SK-N-SH (cell line): Measurements from ENCODE around the gene OR2T4. TPM values are rescaled to one million over a fixed set of nuclear protein-coding genes. Genes with fewer than 3 reads are reported as not detected.

ENCODE experiments used
- CTCF ChIA-PET: fragments of 300-600, 350-600 bp; formaldehyde crosslinking; extraction: SDS; loops from one replicate; lab custom pipeline; 2021; lab: Yijun Ruan, JAX
- POLR2A ChIA-PET: fragments of 350-600 bp; sonication (Branson Sonifier 250); formaldehyde crosslinking; extraction: SDS; loops from one replicate; lab custom pipeline; 2020; ENCODE audit warnings: antibody characterized with exemption, inconsistent platforms; lab: Yijun Ruan, JAX
- DNase-seq: peaks from one replicate; pipeline ENCODE4 v3.0.0; 2012
- H2AFZ ChIP-seq: fragments of 200-600 bp; sonication (generic); 2 replicates; pipeline ENCODE4 v1.8.1; 2016; ENCODE audit warnings: antibody characterized with exemption, mild to moderate bottlenecking, low read depth
- H3F3A ChIP-seq: fragments of 200-600 bp; sonication (generic); replicated peaks from 2 replicates; pipeline ENCODE3; 2016; ENCODE audit warnings: antibody characterized with exemption, mild to moderate bottlenecking; ENCODE audit not compliant: insufficient read depth
- H3K27ac ChIP-seq, 2 experiments: fragments of 200-500 bp in 1 of 2; fragments of 200-600 bp in 1 of 2; sonication (Bioruptor generic) in 1 of 2; sonication (generic), shearing (Covaris generic) in 1 of 2; 2 replicates each; pipeline versions ENCODE4 v1.5.1 to v1.6.1; 2014 to 2016; ENCODE audit warnings: low read depth in 2 of 2, inconsistent platforms in 1 of 2, low read length in 1 of 2, mild to moderate bottlenecking in 1 of 2, mixed read lengths in 1 of 2
- H3K27me3 ChIP-seq: fragments of 200-600 bp; sonication (generic), shearing (Covaris generic); 2 replicates; pipeline ENCODE4 v1.6.1; 2016; ENCODE audit warnings: mixed run types; ENCODE audit not compliant: insufficient read depth
- H3K36me3 ChIP-seq, 2 experiments: fragments of 200-500 bp in 1 of 2; fragments of 200-600 bp in 1 of 2; sonication (Bioruptor generic) in 1 of 2; sonication (generic) in 1 of 2; replicated peaks in 1 of 2; 2 replicates each; pipeline versions ENCODE3 to v1.5.1; 2014 to 2016; ENCODE audit warnings: low read length in 1 of 2, mild to moderate bottlenecking in 1 of 2; ENCODE audit not compliant: insufficient read depth in 2 of 2, control insufficient read depth in 1 of 2
- H3K4me1 ChIP-seq, 2 experiments: fragments of 200-500 bp in 1 of 2; fragments of 200-600 bp in 1 of 2; sonication (Bioruptor generic) in 1 of 2; sonication (generic), shearing (Covaris generic) in 1 of 2; 2 replicates each; pipeline versions ENCODE4 v1.5.1 to v1.6.1; 2014 to 2016; ENCODE audit warnings: low read depth in 1 of 2, low read length in 1 of 2, mixed run types in 1 of 2; ENCODE audit not compliant: insufficient read depth in 2 of 2, control insufficient read depth in 1 of 2
- H3K4me2 ChIP-seq: fragments of 200-600 bp; sonication (generic), shearing (Covaris generic); 2 replicates; pipeline ENCODE4 v1.6.1; 2017; ENCODE audit warnings: mixed run types
- H3K4me3 ChIP-seq, 2 experiments: fragments of 200-500 bp in 1 of 2; fragments of 200-600 bp in 1 of 2; sonication (Bioruptor generic) in 1 of 2; sonication (generic), shearing (Covaris generic) in 1 of 2; 2 replicates each; pipeline versions ENCODE4 v1.5.1 to v1.8.1; 2014 to 2016; ENCODE audit warnings: low read depth in 2 of 2, inconsistent platforms in 1 of 2, low read length in 1 of 2, mild to moderate bottlenecking in 1 of 2, mixed read lengths in 1 of 2, moderate library complexity in 1 of 2
- H3K79me2 ChIP-seq: fragments of 200-600 bp; sonication (generic); 2 replicates; pipeline ENCODE4 v1.8.1; 2017; ENCODE audit warnings: mild to moderate bottlenecking; ENCODE audit not compliant: insufficient read depth
- H3K9ac ChIP-seq: fragments of 200-600 bp; sonication (generic); 2 replicates; pipeline ENCODE4 v1.6.1; 2017; ENCODE audit warnings: mixed run types
- H3K9me2 ChIP-seq: fragments of 200-600 bp; sonication (generic); 2 replicates; pipeline ENCODE4 v1.6.1; 2017; ENCODE audit warnings: mixed run types
- H3K9me3 ChIP-seq: fragments of 200-600 bp; sonication (generic); 2 replicates; pipeline ENCODE4 v1.6.1; 2017; ENCODE audit warnings: mixed run types, mild to moderate bottlenecking, moderate library complexity
- H4K20me1 ChIP-seq: fragments of 200-600 bp; sonication (generic); 2 replicates; pipeline ENCODE4 v1.6.1; 2017; ENCODE audit warnings: mild to moderate bottlenecking, mixed run types; ENCODE audit not compliant: insufficient read depth
- CHD2 ChIP-seq: fragments of 150-350 bp; IDR thresholded peaks from 2 replicates; pipeline ENCODE4 v1.6.1; 2018; ENCODE audit warnings: low read length; ENCODE audit not compliant: partially characterized antibody
- EP300 ChIP-seq, 2 experiments: IDR thresholded peaks; 2 replicates each; pipeline versions ENCODE4 v1.4.0 to v1.6.1; 2012; ENCODE audit warnings: borderline replicate concordance in 1 of 2, low read depth in 1 of 2, low read length in 1 of 2
- FOXJ3 ChIP-seq: sonication (generic); formaldehyde crosslinking; IDR thresholded peaks from 2 replicates; pipeline ENCODE4 v1.5.1; 2020; ENCODE audit warnings: mild to moderate bottlenecking, missing genetic modification reagents
- GABPA ChIP-seq: IDR thresholded peaks from 2 replicates; pipeline ENCODE4 v1.4.0; 2012; ENCODE audit warnings: low read depth, mild to moderate bottlenecking
- MXI1 ChIP-seq: IDR thresholded peaks from 2 replicates; pipeline ENCODE4 v1.6.1; 2012; ENCODE audit warnings: mild to moderate bottlenecking, low read depth, low read length, improper control_type of control experiment
- NFIC ChIP-seq: IDR thresholded peaks from 2 replicates; pipeline ENCODE4 v1.4.0; 2012; ENCODE audit warnings: borderline replicate concordance
- RAD21 ChIP-seq: IDR thresholded peaks from 2 replicates; pipeline ENCODE4 v1.6.1; 2012; ENCODE audit warnings: mild to moderate bottlenecking, low read length
- RFX5 ChIP-seq: IDR thresholded peaks from 2 replicates; pipeline ENCODE4 v1.6.1; 2012; ENCODE audit warnings: mild to moderate bottlenecking, improper control_type of control experiment, low read length
- SIN3A ChIP-seq: IDR thresholded peaks from 2 replicates; pipeline ENCODE4 v1.6.1; 2012; ENCODE audit warnings: low read depth, mild to moderate bottlenecking, low read length, moderate library complexity, borderline replicate concordance
- SMC3 ChIP-seq: IDR thresholded peaks from 2 replicates; pipeline ENCODE4 v1.6.1; 2012; ENCODE audit warnings: low read depth, low read length, improper control_type of control experiment
- TAF1 ChIP-seq: IDR thresholded peaks from 2 replicates; pipeline ENCODE4 v1.6.1; 2012; ENCODE audit warnings: low read depth, mild to moderate bottlenecking, low read length, moderate library complexity, borderline replicate concordance
- TCF12 ChIP-seq: IDR thresholded peaks from 2 replicates; pipeline ENCODE4 v1.4.0; 2012
- TEAD4 ChIP-seq: IDR thresholded peaks from 2 replicates; pipeline ENCODE4 v1.4.0; 2012; ENCODE audit warnings: mild to moderate bottlenecking, borderline replicate concordance; ENCODE audit not compliant: insufficient read depth
- YY1 ChIP-seq: IDR thresholded peaks from 2 replicates; pipeline ENCODE4 v1.4.0; 2012; ENCODE audit warnings: low read depth, mild to moderate bottlenecking
- WGBS: methylation state at CpG from one replicate; pipeline ENCODE4 v1.1.6; 2017; ENCODE audit warnings: low lambda C conversion rate; 5-methylcytosine and 5-hydroxymethylcytosine counted together
- polyA plus RNA-seq, 3 experiments: library from polyadenylated mRNA; depleted of rRNA; stranded (reverse); fragments of >200 nt; gene quantifications; 2 replicates each; pipeline ENCODE4 v1.2.3, GENCODE V29; 2012
- TF ChIP-seq, protein P1 (sequence below): IDR thresholded peaks from 2 replicates; pipeline ENCODE4 v1.4.0; 2012; ENCODE audit warnings: low read depth, borderline replicate concordance
- TF ChIP-seq, protein P2 (sequence below): IDR thresholded peaks from 2 replicates; pipeline ENCODE4 v1.4.0; 2012; ENCODE audit warnings: low read depth
- TF ChIP-seq, protein P3 (sequence below): IDR thresholded peaks from 2 replicates; pipeline ENCODE4 v1.6.1; 2012; ENCODE audit warnings: mild to moderate bottlenecking, low read depth, low read length, moderate library complexity
- TF ChIP-seq, protein P4 (sequence below): fragments of 150-350 bp; IDR thresholded peaks from 2 replicates; pipeline ENCODE4 v1.6.1; 2017; ENCODE audit warnings: antibody characterized with exemption, low read length, low read depth, borderline replicate concordance

The OR2T4 gene
- polyA plus RNA-seq, 1 of the 3 experiments (the other 2 are of a cell fraction) = not detected

DNA sequence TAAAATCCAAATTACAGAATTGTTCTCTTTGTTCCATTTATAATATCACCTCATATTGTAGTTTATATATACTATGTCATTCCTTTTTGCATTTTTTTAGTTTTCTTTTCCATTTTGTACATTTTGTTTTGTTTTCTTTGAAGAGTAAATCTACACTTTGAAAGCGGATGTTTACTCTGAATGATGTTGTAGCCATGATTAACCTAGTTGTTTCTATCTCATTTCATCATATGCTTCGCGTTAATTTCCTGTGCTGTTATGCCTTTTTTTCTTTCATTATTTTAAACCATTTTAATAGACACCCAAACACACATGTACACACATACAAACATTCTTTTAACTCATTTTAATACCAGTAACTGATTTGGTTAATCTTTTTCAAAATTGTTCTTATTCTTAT is 19.4 kb downstream of the OR2T4 start:
- no peaks in the 10 kb centered on the region for H3K27me3 ChIP-seq
- TF ChIP-seq SIN3A (no peak), EP300 (IDR thresholded peaks at IDR 0.05; ENCODE audit: borderline replicate concordance in 1 of 2, low read depth in 1 of 2, low read length in 1 of 2) (no peak), TEAD4 (no peak), SMC3 (no peak), TCF12 (no peak), RAD21 (no peak), CHD2 (no peak), RFX5 (no peak), MXI1 (no peak), FOXJ3 (CRISPR knock-in tag) (no peak), GABPA (no peak), NFIC (no peak), YY1 (no peak), TAF1 (no peak)
- TF ChIP-seq, protein P1, sequence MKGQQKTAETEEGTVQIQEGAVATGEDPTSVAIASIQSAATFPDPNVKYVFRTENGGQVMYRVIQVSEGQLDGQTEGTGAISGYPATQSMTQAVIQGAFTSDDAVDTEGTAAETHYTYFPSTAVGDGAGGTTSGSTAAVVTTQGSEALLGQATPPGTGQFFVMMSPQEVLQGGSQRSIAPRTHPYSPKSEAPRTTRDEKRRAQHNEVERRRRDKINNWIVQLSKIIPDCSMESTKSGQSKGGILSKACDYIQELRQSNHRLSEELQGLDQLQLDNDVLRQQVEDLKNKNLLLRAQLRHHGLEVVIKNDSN = no peak
- TF ChIP-seq, protein P2, sequence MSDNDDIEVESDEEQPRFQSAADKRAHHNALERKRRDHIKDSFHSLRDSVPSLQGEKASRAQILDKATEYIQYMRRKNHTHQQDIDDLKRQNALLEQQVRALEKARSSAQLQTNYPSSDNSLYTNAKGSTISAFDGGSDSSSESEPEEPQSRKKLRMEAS = no peak
- TF ChIP-seq, protein P3, sequence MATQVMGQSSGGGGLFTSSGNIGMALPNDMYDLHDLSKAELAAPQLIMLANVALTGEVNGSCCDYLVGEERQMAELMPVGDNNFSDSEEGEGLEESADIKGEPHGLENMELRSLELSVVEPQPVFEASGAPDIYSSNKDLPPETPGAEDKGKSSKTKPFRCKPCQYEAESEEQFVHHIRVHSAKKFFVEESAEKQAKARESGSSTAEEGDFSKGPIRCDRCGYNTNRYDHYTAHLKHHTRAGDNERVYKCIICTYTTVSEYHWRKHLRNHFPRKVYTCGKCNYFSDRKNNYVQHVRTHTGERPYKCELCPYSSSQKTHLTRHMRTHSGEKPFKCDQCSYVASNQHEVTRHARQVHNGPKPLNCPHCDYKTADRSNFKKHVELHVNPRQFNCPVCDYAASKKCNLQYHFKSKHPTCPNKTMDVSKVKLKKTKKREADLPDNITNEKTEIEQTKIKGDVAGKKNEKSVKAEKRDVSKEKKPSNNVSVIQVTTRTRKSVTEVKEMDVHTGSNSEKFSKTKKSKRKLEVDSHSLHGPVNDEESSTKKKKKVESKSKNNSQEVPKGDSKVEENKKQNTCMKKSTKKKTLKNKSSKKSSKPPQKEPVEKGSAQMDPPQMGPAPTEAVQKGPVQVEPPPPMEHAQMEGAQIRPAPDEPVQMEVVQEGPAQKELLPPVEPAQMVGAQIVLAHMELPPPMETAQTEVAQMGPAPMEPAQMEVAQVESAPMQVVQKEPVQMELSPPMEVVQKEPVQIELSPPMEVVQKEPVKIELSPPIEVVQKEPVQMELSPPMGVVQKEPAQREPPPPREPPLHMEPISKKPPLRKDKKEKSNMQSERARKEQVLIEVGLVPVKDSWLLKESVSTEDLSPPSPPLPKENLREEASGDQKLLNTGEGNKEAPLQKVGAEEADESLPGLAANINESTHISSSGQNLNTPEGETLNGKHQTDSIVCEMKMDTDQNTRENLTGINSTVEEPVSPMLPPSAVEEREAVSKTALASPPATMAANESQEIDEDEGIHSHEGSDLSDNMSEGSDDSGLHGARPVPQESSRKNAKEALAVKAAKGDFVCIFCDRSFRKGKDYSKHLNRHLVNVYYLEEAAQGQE = no peak
- TF ChIP-seq, protein P4, sequence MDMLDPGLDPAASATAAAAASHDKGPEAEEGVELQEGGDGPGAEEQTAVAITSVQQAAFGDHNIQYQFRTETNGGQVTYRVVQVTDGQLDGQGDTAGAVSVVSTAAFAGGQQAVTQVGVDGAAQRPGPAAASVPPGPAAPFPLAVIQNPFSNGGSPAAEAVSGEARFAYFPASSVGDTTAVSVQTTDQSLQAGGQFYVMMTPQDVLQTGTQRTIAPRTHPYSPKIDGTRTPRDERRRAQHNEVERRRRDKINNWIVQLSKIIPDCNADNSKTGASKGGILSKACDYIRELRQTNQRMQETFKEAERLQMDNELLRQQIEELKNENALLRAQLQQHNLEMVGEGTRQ = no peak
- TF ChIP-seq, all 33 proteins: peak for 0
- no peak overlapping the region for H3K9ac ChIP-seq
- no peak overlapping the region for H2AFZ ChIP-seq
- ChIA-PET POLR2A (no interaction called here), CTCF (no interaction called here)
- H3K79me2 ChIP-seq = no peaks in the 10 kb centered on the region
- H3K4me2 ChIP-seq = no peak overlapping the region
- WGBS = 0% methylated on average over 3 of the region's 3 CpGs
- no peaks in the 10 kb centered on the region for H4K20me1 ChIP-seq
- no peaks in the 10 kb centered on the region for H3F3A ChIP-seq
- H3K9me2 ChIP-seq = no peaks in the 10 kb centered on the region
- H3K9me3 ChIP-seq = no peaks in the 10 kb centered on the region
- H3K4me3 ChIP-seq = no peak overlapping the region
- H3K4me1 ChIP-seq = no peaks in the 10 kb centered on the region; a peak in 1 of 4 replicates
- no peak for DNase-seq
- H3K36me3 ChIP-seq = no peaks in the 10 kb centered on the region
- H3K27ac ChIP-seq = no peak overlapping the region
